HG03469 (cell line): ENCODE data around the gene ZNF223.
A peak's percentile ranks its signal among the peaks of the same experiment; 100 is the strongest.

Experiments used
- ATAC-seq: cut with Tn5 transposase; IDR thresholded peaks from one replicate; pipeline ENCODE4 v1.9.1; 2021; ENCODE audit warnings: mild to moderate bottlenecking, moderate library complexity, moderate number of reproducible peaks; ENCODE audit not compliant: unreplicated experiment

Gene ZNF223

GRCh38 chr19:44051650-44052402, at the start of gene ZNF223:
Gene ZNF223 (plus strand): TSS chr19:44052036. CDS start chr19:44055177, 3,141 bp downstream.
- ATAC-seq, result no peak

GRCh38 chr19:44002212-44002565, 49.6 kb upstream of the ZNF223 start:
- ATAC-seq, result no peak

GRCh38 chr19:44002566-44003460, 49.0 kb upstream of the ZNF223 start, which contains the start of gene ZNF230:
Gene ZNF230 (plus strand): TSS chr19:44002957. CDS start chr19:44007079, 4,122 bp downstream.
- ATAC-seq, result peak; percentile 66

DNA sequence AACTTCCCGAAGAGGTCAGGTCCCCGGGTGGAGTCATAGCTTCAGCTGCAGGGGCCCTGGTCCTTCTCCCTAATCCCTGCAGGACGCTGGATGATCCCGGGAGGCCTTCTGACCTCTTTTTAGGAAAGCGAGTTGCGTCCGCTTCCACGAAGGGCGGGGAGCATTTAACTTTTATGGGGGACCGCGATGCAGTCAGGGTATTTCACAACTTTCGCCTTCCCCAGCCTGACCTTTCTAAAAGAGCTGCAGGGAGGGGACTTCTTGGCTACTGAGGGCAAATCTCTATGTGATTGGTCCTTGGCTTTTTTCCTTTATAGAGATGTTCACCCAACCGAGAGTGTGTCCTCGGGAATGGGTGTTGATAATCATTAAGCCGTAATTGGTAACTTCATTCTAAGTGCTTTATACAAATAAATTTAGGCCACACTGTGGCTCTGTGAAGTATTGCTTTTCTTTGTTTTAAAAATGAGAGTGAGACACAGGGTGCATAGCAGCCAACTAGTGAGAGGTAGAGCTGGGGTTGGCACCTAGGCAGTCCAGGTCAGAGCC, 48.3 kb upstream of the ZNF223 start:
- ATAC-seq, result no peak

DNA sequence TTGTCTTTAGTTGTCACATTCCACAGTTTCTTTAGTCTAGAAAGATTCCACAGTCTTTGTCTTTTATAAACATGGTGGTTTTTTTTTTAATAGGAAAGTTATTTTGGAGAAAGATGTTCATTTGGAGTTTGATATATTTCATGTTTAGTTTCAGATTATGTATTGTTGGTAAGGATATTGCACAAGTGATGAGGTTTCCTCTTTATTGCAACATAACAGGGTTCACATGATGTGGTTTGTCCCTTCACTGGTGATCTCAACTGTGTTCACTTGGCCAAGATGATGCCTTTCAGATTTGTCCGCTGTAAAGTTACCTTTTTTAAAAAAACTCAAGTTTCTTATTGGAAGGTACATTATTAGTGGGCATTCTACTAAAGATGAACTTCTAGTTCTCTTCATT, 45.9 kb upstream of the ZNF223 start:
- ATAC-seq, result no peak

DNA sequence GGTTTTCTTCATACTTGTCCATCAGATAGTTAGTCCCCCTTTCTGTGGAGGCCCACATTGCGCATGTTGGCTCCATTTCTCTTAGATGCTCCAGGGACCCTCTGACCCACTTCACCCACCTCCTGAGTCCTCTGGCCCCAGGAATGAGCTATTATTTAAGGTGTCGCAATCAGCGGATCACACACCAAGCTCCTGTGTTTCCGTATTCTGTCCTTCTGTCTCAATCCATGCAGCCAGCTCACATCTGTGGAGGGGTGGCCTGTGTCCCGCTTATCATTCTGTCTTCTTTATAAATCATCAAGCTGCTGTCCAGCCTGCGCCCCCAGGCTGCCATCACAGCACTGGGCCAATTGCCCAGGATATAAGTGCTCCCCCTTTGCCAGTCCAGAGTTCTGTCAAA, 44.4 kb upstream of the ZNF223 start:
- no peak for ATAC-seq

DNA sequence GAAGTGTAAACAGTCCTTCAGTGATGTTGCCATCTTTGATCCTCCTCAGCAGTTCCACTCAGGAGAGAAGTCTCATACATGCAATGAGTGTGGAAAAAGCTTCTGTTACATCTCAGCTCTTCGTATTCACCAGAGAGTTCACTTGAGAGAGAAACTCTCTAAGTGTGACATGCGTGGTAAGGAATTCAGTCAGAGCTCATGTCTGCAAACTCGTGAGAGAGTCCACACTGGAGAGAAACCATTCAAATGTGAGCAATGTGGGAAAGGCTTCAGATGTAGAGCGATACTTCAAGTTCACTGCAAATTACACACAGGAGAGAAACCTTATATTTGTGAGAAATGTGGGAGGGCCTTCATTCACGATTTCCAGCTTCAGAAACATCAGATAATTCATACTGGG, 41.4 kb upstream of the ZNF223 start:
- ATAC-seq, result no peak

GRCh38 chr19:44019498-44019897, 32.3 kb upstream of the ZNF223 start:
- no peak for ATAC-seq

DNA sequence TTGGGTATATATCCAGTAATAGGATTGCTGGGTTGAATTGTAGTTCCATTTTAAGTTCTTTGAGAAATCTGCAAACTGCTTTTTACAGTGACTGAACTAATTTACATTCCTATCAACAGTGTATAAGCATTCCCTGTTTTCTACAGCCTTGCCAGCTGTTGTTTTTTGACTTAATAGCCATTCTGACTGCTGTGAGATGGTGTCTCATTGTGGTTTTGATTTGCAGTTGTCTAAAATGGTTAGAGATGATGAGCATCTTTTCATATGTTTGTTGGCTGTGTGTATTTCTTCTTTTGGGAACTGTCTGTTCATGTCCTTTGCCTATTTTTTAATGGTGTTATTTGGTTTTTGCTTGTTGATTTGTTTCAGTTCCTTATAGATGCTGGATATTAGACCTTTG, 30.6 kb upstream of the ZNF223 start:
- ATAC-seq, result no peak

- no peak for ATAC-seq
Measured at GRCh38 chr19:44024900-44025216, 27.0 kb upstream of the ZNF223 start.

DNA sequence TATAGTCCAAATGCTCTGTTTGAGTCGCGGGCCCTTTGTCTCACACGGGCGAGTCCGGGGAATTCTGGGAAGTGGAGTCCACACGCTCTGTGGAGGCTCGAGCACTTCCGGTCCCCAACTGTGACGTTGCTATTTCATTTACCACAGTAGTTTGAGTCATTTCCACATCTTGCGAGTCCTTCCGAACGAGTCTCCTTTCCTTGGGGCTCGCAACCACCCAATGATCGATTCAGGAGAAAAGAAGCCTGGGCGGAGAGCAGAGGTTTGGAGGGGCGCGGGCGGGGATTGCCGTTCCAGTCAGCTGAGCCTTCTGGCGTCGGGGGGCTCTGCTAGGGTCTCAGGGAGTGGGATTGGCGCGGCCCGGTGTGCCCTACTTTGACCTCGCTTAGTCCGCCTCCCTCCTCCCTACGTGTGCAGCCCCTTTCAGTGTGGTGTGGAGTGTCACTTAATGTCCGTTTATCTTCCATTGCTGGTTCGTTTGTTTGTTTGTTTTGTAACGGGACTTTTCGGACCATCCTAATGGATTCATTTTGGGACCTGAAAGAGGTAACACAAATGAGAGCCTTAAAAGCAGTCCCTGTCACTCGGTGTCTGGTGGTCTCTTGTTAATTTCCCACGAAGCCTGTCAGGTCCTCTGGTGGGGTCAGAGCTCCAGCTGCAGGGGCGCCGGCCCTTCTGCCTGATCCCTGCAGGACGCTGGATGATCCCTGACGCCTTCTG, 26.5 kb upstream of the ZNF223 start, which contains the start of gene ZNF222:
TSS of gene ZNF222 (plus strand) at position 163 of the 720 bp plus-strand sequence. CDS start at position 221, 58 bp downstream.
- ATAC-seq, result peak; percentile 72

DNA sequence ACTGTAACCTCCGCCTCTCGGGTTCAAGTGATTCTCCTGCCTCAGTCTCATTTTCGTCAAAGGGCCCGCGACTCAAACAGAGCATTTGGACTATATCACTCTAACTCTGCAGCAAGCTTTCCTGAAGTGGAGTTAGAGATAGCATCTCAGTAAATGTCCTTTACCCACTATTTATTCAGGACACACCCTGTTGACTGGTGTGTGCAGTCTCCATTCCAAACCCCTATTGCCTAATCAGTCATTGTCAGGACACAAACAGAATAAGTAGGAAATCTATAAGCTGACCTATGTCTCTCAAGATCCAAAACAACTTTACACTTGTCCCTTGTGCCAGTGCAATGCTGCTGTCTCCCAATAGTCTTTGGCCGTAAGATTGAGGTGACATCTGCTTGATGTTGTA, 25.2 kb upstream of the ZNF223 start:
- no peak for ATAC-seq

DNA sequence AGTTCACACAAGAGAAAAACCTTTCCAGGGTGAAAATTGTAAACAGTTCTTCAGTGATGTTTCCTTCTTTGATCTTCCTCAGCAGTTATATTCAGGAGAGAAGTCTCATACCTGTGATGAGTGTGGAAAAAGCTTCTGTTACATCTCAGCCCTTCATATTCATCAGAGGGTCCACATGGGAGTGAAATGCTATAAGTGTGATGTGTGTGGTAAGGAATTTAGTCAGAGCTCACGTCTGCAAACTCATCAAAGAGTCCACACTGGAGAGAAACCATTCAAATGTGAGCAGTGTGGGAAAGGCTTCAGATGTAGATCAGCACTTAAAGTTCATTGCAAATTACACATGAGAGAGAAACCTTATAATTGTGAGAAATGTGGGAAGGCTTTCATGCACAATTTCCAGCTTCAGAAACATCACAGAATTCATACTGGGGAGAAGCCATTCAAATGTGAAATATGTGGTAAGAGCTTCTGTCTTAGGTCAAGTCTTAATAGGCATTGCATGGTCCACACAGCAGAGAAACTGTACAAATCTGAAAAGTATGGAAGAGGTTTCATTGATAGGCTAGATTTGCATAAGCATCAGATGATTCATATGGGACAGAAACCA, 19.7 kb upstream of the ZNF223 start:
- no peak for ATAC-seq

DNA sequence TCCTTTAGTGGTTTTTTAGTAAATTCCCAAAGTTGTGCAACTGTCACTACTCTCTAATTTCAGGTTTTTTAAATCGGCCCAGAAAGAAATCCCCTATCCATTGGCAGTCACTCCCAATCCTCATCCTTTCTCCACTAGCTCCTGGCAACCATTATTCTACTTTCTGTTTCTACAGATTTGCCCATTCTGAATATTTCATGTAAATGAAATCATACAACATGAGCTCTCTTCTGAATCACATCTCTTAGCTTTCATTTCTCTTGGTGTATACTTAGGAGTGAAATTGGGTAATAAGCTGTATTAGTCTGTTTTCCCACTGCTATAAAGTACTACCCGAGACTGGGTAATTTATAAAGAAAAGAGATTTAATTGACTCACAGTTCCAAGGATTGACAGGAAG, 9.7 kb upstream of the ZNF223 start:
- no peak for ATAC-seq

DNA sequence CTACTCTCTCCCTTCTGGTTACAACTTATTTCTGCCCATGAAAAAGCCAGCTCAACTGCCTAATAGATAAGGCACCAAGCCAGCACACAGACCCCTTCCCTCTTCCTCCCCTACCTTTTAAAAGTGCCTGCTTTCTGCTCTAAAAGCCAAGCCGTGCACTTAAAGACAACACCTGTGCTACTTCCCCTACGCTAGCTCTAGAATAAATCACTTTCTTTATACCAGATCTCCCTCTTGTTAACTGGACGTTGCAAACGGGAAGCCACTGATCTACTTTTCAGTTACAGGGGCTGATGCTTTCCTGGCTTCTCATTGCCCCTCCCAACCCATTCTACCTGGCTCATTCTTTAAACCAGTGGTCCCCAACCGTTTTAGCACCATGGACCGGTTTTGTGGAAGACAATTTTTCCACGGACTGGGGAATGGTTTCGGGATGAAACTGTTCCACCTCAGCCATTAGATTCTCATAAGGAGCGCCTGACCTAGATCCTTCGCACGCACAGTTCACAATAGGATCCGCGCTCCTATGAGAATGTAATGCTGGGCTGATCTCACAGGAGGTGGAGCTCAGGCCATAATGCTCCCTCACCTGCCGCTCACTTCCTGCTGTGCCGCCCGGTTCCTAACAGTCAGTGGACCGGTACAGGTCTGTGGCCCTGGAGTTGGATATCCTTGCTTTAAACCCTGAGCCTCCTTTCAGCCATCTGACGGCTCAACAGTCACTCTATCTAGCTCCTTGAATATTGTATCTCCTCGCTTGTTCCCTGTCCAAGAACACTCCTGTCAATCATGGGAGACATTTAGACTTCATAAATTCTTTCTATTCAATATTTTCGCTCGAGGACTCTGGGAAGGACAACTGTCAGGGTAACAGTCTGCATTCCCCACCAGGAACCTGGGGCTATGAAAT, 841 bp upstream of the ZNF223 start:
- ATAC-seq, result no peak

GRCh38 chr19:44055870-44056269, 4.0 kb downstream of the ZNF223 start:
- ATAC-seq, result no peak

- ATAC-seq, result no peak
Measured at GRCh38 chr19:44059229-44059628, 7.4 kb downstream of the ZNF223 start.

- ATAC-seq, result no peak
Measured at GRCh38 chr19:44061038-44061437, 9.2 kb downstream of the ZNF223 start.

GRCh38 chr19:44066305-44066704, 14.5 kb downstream of the ZNF223 start:
- ATAC-seq, result no peak

GRCh38 chr19:44069415-44069814, 17.6 kb downstream of the ZNF223 start:
- no peak for ATAC-seq
